HT-29 (cell line): ENCODE results near the gene SELENOI. TPM values are rescaled to one million over a fixed set of nuclear protein-coding genes. Genes with fewer than 3 reads are reported as not detected.
"Not testable (repeated sequence)": the region's sequence is repeated elsewhere in the genome, so short reads cannot be mapped to it uniquely, and the experiment has no call there.

Source experiments
- DNase-seq: peaks from one replicate; pipeline ENCODE4 v3.0.0-alpha.2; 2015; ENCODE audit warnings: low spot score
- total RNA-seq: library from RNA; depleted of rRNA; stranded (reverse); fragments of >200 nt; shearing (Covaris generic); gene quantifications from 2 replicates; pipeline ENCODE4 v1.2.3, GENCODE V29; 2014

The SELENOI gene
- total RNA-seq, 1 experiment from 2014 or later = 32.9 TPM

- no peak for DNase-seq
Measured at GRCh38 chr2:26326514-26326913, 19.4 kb upstream of the SELENOI start.

GRCh38 chr2:26327291-26328272, 18.4 kb upstream of the SELENOI start:
- no peak for DNase-seq

GRCh38 chr2:26329083-26329482, 16.9 kb upstream of the SELENOI start:
- not testable (repeated sequence) for DNase-seq

- DNase-seq = peak; percentile 88
Measured at GRCh38 chr2:26330114-26330549, 15.8 kb upstream of the SELENOI start.

GRCh38 chr2:26330604-26331003, 15.3 kb upstream of the SELENOI start:
- DNase-seq = no peak

GRCh38 chr2:26331321-26331720, 14.6 kb upstream of the SELENOI start:
- not testable (repeated sequence) for DNase-seq

- peak; percentile 43 for DNase-seq
Measured at GRCh38 chr2:26333293-26333692, 12.7 kb upstream of the SELENOI start.

GRCh38 chr2:26335231-26335630, 10.7 kb upstream of the SELENOI start:
- no peak for DNase-seq

- DNase-seq = no peak
Measured at GRCh38 chr2:26336719-26337118, 9.2 kb upstream of the SELENOI start.

GRCh38 chr2:26337298-26337697, 8.6 kb upstream of the SELENOI start:
- DNase-seq = no peak

GRCh38 chr2:26340831-26341230, 5.1 kb upstream of the SELENOI start:
- DNase-seq = no peak

GRCh38 chr2:26344581-26345282, 1.2 kb upstream of the SELENOI start:
- DNase-seq = peak; percentile 46

- DNase-seq = no peak
Measured at GRCh38 chr2:26345283-26345544, 729 bp upstream of the SELENOI start.

GRCh38 chr2:26346454-26347053, 611 bp downstream of the SELENOI start, which contains the start of gene ADGRF3:
TSS of gene ADGRF3 (minus strand) at chr2:26346789. CDS start at chr2:26346234, 555 bp downstream.
- peak; percentile 79 for DNase-seq

- DNase-seq = no peak
Measured at GRCh38 chr2:26347286-26347865, 1.4 kb downstream of the SELENOI start.

- DNase-seq = no peak
Measured at GRCh38 chr2:26349690-26350089, 3.7 kb downstream of the SELENOI start.

GRCh38 chr2:26351375-26352090, 5.6 kb downstream of the SELENOI start:
- no peak for DNase-seq

GRCh38 chr2:26352892-26353291, 6.9 kb downstream of the SELENOI start:
- no peak for DNase-seq

GRCh38 chr2:26354469-26354868, 8.5 kb downstream of the SELENOI start:
- not testable (repeated sequence) for DNase-seq

GRCh38 chr2:26355038-26355995, 9.4 kb downstream of the SELENOI start:
- peak; percentile 82 for DNase-seq
